Pulmonary artery endothelial cell (primary cell): ENCODE data around the gene ADAM15. TPM values are rescaled to one million over a fixed set of nuclear protein-coding genes. Genes with fewer than 3 reads are reported as not detected.

Source experiments
- DNase-seq: peaks from one replicate; pipeline ENCODE4 v3.0.0-alpha.2; 2011; ENCODE audit warnings: low read depth, low spot score
- total RNA-seq: library from RNA; depleted of rRNA; stranded (reverse); fragments of >200 nt; gene quantifications from 2 replicates; pipeline ENCODE4 v1.2.3, GENCODE V29; 2014

The ADAM15 gene
- total RNA-seq, 1 donor from 2014 or later = 328 TPM

- no peak for DNase-seq
Observed at GRCh38 chr1:155049651-155050559, 1.2 kb upstream of the ADAM15 start.

- no peak for DNase-seq
Observed at GRCh38 chr1:155051342-155051776, 243 bp downstream of the ADAM15 start.

- no peak for DNase-seq
Observed at GRCh38 chr1:155051777-155052398, 772 bp downstream of the ADAM15 start.

GRCh38 chr1:155052439-155053395, 1.6 kb downstream of the ADAM15 start:
- no peak for DNase-seq

GRCh38 chr1:155053531-155054105, 2.5 kb downstream of the ADAM15 start:
- no peak for DNase-seq

- DNase-seq = no peak
Observed at GRCh38 chr1:155057104-155057503, 6.0 kb downstream of the ADAM15 start.

- DNase-seq = no peak
Observed at GRCh38 chr1:155057788-155058211, 6.7 kb downstream of the ADAM15 start.

GRCh38 chr1:155060736-155061135, 9.6 kb downstream of the ADAM15 start:
- DNase-seq = no peak

GRCh38 chr1:155061381-155062150, 10.4 kb downstream of the ADAM15 start:
- DNase-seq = no peak

- DNase-seq = no peak
Observed at GRCh38 chr1:155062151-155062686, 11.1 kb downstream of the ADAM15 start.

- DNase-seq = no peak
Observed at GRCh38 chr1:155062702-155063411, 11.7 kb downstream of the ADAM15 start.

GRCh38 chr1:155063550-155064110, 12.5 kb downstream of the ADAM15 start, which contains the start of gene EFNA4:
Gene EFNA4, plus strand, starts transcription at chr1:155063740. Its CDS starts 84 bp downstream, at chr1:155063824.
- DNase-seq = peak; percentile 66

- no peak for DNase-seq
Observed at GRCh38 chr1:155064111-155064831, 13.2 kb downstream of the ADAM15 start.

GRCh38 chr1:155064832-155065429, 13.8 kb downstream of the ADAM15 start:
- DNase-seq = no peak

- no peak for DNase-seq
Observed at GRCh38 chr1:155066777-155067176, 15.7 kb downstream of the ADAM15 start.

- DNase-seq = no peak
Observed at GRCh38 chr1:155068599-155068998, 17.5 kb downstream of the ADAM15 start.

GRCh38 chr1:155069551-155070157, 18.5 kb downstream of the ADAM15 start:
- DNase-seq = no peak
